ENCODE measurements around the gene KCNE2.
"Not testable (repeated sequence)": the region's sequence is repeated elsewhere in the genome, so short reads cannot be mapped to it uniquely, and the experiment has no call there.

Gene KCNE2

DNA sequence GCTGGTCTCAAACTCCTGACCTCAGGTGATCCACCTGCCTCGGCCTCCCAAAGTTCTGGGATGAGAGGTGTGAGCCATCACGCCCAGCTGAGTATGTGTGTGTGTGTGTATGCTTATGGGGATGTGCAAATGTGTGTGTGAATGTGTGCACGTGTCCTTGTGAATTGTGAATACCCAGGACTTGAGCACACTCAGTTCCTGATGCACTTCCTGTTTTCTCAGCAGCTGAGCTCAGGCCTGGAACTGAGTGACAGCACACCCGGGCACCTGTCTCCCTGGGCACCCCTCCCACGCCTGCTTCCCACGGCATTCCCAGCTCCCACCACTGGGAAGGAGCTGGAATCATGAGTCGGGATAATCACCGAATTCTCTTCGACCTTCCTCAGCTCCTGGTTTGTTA lies 43.5 kb downstream of the KCNE2 start:
- not testable (repeated sequence) for DNase-seq (ENCODE audit: low read depth in 2 of 2)

DNA sequence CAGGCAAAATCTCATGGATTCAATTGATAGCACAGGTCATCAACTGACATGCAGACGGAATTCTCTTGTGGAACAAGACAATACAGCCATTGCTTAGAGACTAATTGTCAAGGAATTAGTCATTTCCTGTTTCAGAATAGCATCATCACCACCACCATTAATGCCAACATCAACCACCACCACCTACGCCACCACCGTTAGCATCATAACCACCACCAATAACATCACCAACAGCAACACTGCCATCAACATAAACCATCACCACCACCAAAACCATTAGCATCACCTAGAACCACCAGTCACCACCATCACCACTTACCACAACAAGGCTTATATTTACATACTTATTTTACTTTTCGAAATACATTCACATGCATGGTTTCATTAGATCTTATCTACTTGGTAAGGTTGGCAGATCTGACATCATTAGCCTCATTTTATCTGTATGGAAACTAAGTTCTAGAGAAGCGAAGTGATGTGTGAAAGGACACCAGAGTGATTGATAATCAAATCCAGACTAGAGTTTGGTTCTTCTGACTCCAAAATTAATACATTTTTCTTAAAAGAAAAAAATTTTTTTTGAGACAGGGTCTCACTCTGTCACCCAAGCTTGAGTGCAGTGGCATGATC lies 53.8 kb downstream of the KCNE2 start:
- not testable (repeated sequence) for DNase-seq (ENCODE audit: low read depth in 2 of 2)
